ENCODE results near the gene TRAPPC13.
"Not testable (repeated sequence)": the region's sequence is repeated elsewhere in the genome, so short reads cannot be mapped to it uniquely, and the experiment has no call there.

The TRAPPC13 gene, protein sequence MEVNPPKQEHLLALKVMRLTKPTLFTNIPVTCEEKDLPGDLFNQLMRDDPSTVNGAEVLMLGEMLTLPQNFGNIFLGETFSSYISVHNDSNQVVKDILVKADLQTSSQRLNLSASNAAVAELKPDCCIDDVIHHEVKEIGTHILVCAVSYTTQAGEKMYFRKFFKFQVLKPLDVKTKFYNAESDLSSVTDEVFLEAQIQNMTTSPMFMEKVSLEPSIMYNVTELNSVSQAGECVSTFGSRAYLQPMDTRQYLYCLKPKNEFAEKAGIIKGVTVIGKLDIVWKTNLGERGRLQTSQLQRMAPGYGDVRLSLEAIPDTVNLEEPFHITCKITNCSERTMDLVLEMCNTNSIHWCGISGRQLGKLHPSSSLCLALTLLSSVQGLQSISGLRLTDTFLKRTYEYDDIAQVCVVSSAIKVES

DNA sequence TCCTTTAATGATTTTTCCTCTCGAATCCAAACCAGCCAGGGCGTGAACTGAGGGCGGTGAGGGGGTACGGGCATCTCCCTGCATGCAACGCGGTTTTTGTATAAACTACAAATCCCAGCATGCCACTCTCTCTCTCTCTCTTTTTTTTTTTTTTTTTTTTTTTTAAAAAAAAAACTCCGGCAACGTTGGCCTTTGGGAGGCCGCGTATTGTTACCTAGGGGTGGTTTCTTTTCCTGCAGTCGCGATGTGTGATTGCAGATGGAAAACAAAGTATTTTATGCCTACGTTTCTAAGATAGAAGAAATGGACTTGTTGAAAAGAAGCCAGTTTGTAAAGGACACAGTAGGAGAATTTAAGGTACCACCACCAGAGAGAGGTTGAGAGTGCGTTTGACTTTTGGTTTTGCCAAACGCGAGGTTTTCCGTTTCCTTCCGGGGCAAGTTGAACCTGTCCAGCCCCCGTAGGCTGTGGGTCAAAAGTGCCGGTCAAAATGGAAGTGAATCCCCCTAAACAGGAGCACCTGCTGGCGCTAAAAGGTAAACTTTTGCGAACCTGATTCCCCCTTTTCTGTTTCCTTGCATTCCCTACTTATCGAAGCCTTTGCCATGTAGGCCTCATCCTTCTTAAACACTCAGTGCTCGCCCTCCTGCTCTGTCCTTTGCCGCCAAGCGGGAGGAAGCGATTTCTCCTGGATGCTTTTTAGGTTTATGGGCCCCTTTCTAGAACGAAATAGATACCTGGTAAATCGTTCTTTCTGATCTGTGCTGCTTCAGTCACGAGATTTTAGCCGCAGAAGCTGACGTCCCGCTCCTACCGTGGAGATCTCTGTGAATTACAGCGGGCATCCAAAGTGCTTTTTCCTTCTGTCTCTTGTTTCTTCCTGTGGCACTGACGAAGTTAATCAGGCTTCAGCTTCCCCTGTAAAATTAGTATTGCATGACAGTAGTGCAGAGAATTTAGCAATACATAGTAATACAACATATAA is at the start of gene TRAPPC13, which contains the start of gene SHLD3:
Gene TRAPPC13 (plus strand): TSS at position 457 of the 985 bp plus-strand sequence. CDS start 34 bp downstream, at position 491.
Gene SHLD3 (plus strand): TSS at position 457 of the 985 bp plus-strand sequence. CDS start 4,561 bp downstream, outside the sequence.
- peak; percentile 82 for DNase-seq

GRCh38 chr5:65577141-65577540 is 47.7 kb upstream of the TRAPPC13 start:
- no peak for DNase-seq

- no peak for DNase-seq
These were observed 36.1 kb upstream of the TRAPPC13 start for GRCh38 chr5:65588694-65589093.

GRCh38 chr5:65601761-65602160 is 23.1 kb upstream of the TRAPPC13 start:
- not testable (repeated sequence) for DNase-seq

DNA sequence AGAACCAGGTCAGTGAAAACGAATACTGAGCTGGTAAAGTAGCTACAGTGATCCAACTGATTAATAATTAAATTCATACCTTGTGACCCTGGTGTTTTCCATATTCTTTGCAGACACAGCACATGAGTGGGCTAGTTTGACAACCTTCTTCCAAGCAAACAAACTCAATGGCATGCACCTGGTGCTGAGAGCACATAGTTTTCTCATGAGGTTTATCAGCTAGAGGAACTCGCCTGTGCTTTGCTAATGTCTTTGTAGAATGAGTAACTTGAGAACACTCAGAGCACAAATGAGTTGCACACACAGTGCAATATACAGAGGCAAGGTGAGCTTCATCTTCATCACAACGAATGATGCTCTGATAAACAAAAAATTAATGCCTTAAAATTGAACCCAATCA is 13.3 kb upstream of the TRAPPC13 start:
- DNase-seq: no peak

- DNase-seq: no peak
These were observed 12.4 kb upstream of the TRAPPC13 start for GRCh38 chr5:65612298-65612907.

DNA sequence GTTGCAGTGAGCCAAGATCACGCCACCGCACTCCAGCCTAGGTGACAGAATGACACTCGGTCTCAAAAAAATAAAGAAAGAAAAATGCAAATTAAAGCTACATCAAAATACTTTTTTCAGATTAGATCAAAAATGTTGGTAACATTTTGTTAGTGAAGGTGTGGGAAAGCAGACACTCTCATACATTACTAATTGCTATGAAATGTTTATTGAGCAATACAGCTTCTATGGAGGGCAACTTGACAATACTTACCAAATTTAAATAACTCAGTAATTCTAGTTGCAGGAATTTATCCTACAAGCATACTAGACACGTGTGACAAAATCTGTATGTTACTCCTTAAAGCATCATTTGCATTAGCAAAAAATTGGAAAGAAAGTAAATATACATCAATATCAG is 4.8 kb upstream of the TRAPPC13 start:
- no peak for DNase-seq

- DNase-seq: not testable (repeated sequence)
These were observed 2.9 kb upstream of the TRAPPC13 start for GRCh38 chr5:65621961-65622360.

DNA sequence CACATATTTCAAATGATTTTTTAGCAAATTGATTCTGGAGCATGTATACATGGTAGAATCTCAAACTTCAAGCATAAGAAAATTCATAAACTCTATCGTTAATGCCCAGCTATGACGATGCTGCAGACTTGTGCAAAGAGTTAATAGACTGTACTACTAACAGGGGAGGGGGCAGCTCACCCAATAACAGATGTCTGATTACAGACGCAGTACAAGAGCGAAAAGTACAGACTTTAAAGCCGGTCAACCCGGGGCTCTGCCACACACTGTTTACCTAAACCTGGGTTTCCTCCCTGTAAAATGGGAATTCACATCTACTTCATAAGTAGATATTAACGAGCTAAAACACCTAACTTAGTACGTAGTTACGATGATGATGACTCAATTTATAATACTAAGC is 1.3 kb upstream of the TRAPPC13 start:
- DNase-seq: no peak

GRCh38 chr5:65624025-65624570 is 729 bp upstream of the TRAPPC13 start, which contains the start of gene TRIM23:
TRIM23 (minus strand) TSS chr5:65624333; CDS start chr5:65624274, 59 bp downstream.
- peak; percentile 92 for DNase-seq

DNA sequence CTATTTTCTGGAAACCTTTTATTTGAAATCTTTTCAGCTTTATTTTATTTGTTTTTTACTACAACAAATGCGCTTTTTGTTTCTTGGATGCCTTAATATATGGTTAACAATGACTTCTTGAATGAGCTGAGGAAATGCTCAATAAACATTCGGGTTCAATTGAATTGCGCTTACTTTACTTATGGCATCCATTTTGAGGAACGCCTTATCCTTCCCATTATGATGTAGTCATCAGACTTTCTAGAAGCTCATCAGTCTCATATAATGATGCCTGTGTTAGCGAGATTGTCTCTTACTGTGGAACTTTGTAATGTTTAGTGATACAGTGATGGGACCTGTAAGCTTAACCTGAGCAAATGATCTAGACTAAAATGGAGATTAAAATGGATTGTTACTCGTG is 916 bp downstream of the TRAPPC13 start:
- DNase-seq: no peak

- no peak for DNase-seq
These were observed 6.2 kb downstream of the TRAPPC13 start for GRCh38 chr5:65630981-65631380.

GRCh38 chr5:65640240-65640639 is 15.4 kb downstream of the TRAPPC13 start:
- DNase-seq: no peak

GRCh38 chr5:65646938-65647337 is 22.1 kb downstream of the TRAPPC13 start:
- DNase-seq: no peak

GRCh38 chr5:65647941-65648340 is 23.1 kb downstream of the TRAPPC13 start:
- DNase-seq: no peak

DNA sequence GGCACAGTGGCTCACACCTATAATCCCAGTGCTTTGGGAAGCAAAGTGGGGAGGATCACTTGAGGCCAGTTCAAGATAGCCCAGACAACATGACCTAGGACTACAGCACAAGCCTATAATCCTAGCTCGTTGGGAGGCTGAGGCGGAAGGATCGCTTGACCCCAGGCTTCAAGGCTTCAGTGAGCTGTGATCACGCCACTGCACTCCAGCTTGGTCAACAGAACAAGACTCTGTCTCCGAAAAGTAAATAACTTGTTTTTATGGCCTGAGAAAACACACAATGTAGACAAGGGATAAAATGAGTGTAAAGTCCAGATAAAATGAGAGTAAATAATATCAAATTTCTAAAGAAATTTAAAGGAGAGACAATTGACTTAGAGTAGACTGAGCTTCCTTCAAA is 26.3 kb downstream of the TRAPPC13 start:
- DNase-seq: no peak

DNA sequence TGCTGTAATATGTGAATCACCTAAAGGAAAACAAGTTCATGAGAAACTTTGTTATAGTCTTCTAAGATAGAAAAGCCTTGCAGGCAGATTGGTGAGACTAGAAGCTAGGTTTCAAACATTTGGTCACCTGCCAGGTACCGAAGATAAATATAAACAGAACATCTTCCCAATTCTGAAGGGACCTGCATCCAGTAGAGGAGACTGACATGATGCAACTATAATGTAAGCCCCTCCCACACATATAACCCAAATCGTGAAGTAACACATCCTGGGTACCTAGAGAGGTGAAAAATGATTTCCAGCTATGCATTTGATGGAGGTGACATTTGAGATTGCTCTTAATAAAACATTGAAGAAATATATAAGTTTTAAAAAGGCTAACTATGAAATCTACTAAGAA is 29.9 kb downstream of the TRAPPC13 start:
- no peak for DNase-seq

- no peak for DNase-seq
These were observed 39.1 kb downstream of the TRAPPC13 start for GRCh38 chr5:65663804-65664521.

DNA sequence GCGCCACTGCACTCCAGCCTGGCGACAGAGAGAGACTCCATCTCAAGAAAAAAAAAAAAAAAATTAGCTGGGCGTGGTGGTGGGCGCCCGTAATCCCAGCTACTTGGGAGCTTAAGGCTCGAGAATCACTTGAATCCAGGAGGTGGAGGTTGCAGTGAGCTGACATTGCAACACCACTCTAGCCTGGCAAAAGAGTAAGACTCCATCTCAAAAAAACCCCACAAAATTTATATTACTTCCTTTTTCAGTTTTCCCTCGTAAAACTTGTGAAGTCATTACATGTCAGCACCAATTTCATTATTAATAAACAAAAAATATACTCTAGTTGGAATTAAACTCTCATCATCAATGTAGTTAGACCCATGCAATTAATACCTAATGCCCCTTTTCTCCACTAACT is 43.9 kb downstream of the TRAPPC13 start:
- no peak for DNase-seq

- DNase-seq: no peak
These were observed 48.0 kb downstream of the TRAPPC13 start for GRCh38 chr5:65672796-65673195.

DNA sequence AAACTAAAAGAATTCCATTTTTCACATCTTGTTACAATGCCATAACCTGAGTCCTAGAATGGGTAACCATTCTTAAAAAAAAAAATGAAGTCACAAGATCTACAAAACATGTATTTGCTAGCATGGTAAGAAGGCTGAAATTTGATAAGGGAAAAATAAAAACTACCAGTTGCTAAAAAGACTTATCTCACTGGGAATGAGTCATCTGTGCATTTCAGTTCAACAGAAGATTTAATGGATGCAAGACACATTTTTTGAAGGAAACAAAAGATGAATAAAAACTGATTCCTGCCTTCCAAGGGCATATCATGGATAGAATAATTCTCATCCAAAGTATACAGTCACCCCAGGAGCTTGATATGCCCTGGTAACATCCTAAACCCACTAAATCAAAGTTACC is 49.9 kb downstream of the TRAPPC13 start:
- DNase-seq: no peak

DNA sequence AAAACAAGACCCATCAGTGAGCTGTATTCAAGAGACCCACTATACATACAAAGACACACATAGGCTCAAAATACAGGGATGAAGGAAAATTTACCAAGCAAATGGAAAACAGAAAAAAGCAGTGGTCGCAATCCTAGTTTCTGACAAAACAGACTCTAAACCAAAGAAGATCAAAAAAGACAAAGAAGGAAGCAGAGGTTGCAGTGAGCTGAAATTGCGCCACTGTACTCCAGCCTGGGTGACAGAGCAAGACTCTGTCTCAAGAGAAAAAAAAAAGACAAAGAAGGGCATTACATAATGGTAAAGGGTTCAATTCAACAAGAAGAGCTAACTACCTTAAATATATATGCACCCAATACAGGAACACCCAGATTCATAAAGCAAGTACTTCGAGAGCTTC is 51.2 kb downstream of the TRAPPC13 start:
- DNase-seq: not testable (repeated sequence)

All from stimulated activated CD4-positive, alpha-beta T cell treated with anti-CD3 and anti-CD28 coated beads, Interleukin-15, amount 100 ng/mL, for 24 hours (primary cell).